C4-2B (cell line): ENCODE results near the gene TEAD2.

Source experiments
- CTCF ChIP-seq: fragments of 450-650 bp; conservative IDR thresholded peaks from 2 replicates; pipeline ENCODE4 v1.5.1; 2017; ENCODE audit warnings: mild to moderate bottlenecking
- ZFX ChIP-seq: fragments of 450-650 bp; IDR thresholded peaks from 2 replicates; pipeline ENCODE4 v1.6.1; 2017

- no peak for TF ChIP-seq CTCF
- no peak for TF ChIP-seq ZFX
These were observed 13.7 kb downstream of the TEAD2 start for GRCh38 chr19:49348305-49349189.
